Mesenteric fat pad (tissue), 1 donor: ENCODE results near the gene NCS1. TPM values are rescaled to one million over a fixed set of nuclear protein-coding genes. Genes with fewer than 3 reads are reported as not detected.

Experiments
- DNase-seq: peaks from one replicate; pipeline ENCODE4 v3.0.0-alpha.2; 2020; ENCODE audit warnings: low spot score
- total RNA-seq: library from RNA; stranded (reverse); fragmentation: NEBNext Ultra II Directional; extraction: Animal tissue kit (Norgen Biotek cat#: 25700); gene quantifications from one replicate; pipeline ENCODE4 v1.2.1, GENCODE V29; 2021
- donor health status: DM: yes; HTN: yes; CAD: no.

Gene NCS1
- total RNA-seq, 1 donor from 2014 or later, result 11.9 TPM

- DNase-seq, result no peak
Measured at GRCh38 chr9:130193531-130194377, 21.6 kb downstream of the NCS1 start.

- DNase-seq, result no peak
Measured at GRCh38 chr9:130194378-130194932, 22.3 kb downstream of the NCS1 start.

GRCh38 chr9:130195638-130196037, 23.4 kb downstream of the NCS1 start:
- DNase-seq, result no peak

GRCh38 chr9:130196643-130197042, 24.4 kb downstream of the NCS1 start:
- DNase-seq, result no peak

- DNase-seq, result no peak
Measured at GRCh38 chr9:130197386-130197785, 25.2 kb downstream of the NCS1 start.

- DNase-seq, result no peak
Measured at GRCh38 chr9:130197888-130198287, 25.7 kb downstream of the NCS1 start.

- DNase-seq, result no peak
Measured at GRCh38 chr9:130198501-130199179, 26.4 kb downstream of the NCS1 start.

GRCh38 chr9:130199605-130200004, 27.4 kb downstream of the NCS1 start:
- DNase-seq, result no peak

GRCh38 chr9:130200038-130200849, 28.0 kb downstream of the NCS1 start:
- no peak for DNase-seq

- DNase-seq, result no peak
Measured at GRCh38 chr9:130201399-130201873, 29.2 kb downstream of the NCS1 start.

- no peak for DNase-seq
Measured at GRCh38 chr9:130201974-130202373, 29.8 kb downstream of the NCS1 start.

- no peak for DNase-seq
Measured at GRCh38 chr9:130204341-130204740, 32.1 kb downstream of the NCS1 start.

GRCh38 chr9:130204959-130205358, 32.8 kb downstream of the NCS1 start:
- DNase-seq, result no peak

GRCh38 chr9:130205912-130206311, 33.7 kb downstream of the NCS1 start:
- no peak for DNase-seq

- no peak for DNase-seq
Measured at GRCh38 chr9:130206579-130206978, 34.4 kb downstream of the NCS1 start.

GRCh38 chr9:130207241-130207992, 35.2 kb downstream of the NCS1 start:
- DNase-seq, result no peak

- no peak for DNase-seq
Measured at GRCh38 chr9:130208600-130209347, 36.6 kb downstream of the NCS1 start.

- DNase-seq, result no peak
Measured at GRCh38 chr9:130209422-130209821, 37.2 kb downstream of the NCS1 start.

- no peak for DNase-seq
Measured at GRCh38 chr9:130211548-130212226, 39.5 kb downstream of the NCS1 start.
